H1 (cell line): ENCODE measurements around the gene NHS. TPM values are rescaled to one million over a fixed set of nuclear protein-coding genes. Genes with fewer than 3 reads are reported as not detected.

Source experiments
- CREB1 ChIP-seq: IDR thresholded peaks from 2 replicates; pipeline ENCODE4 v1.6.1; 2012; ENCODE audit warnings: inconsistent platforms
- JUN ChIP-seq: IDR thresholded peaks from 2 replicates; pipeline ENCODE4 v1.6.1; 2011; ENCODE audit warnings: low read depth, mild to moderate bottlenecking, improper control_type of control experiment, low read length
- MAX ChIP-seq: IDR thresholded peaks from 2 replicates; pipeline ENCODE4 v1.6.1; 2012; ENCODE audit warnings: inconsistent platforms
- RAD21 ChIP-seq, 2 experiments: IDR thresholded peaks in 1 of 2; conservative IDR thresholded peaks in 1 of 2; 2 replicates each; pipeline ENCODE4 v1.6.1; 2011; ENCODE audit warnings: low read depth in 2 of 2, low read length in 2 of 2, improper control_type of control experiment in 1 of 2, inconsistent platforms in 1 of 2, mild to moderate bottlenecking in 1 of 2, moderate library complexity in 1 of 2
- RFX5 ChIP-seq: IDR thresholded peaks from 2 replicates; pipeline ENCODE4 v1.6.1; 2011; ENCODE audit warnings: low read depth, low read length, improper control_type of control experiment, borderline replicate concordance
- SP1 ChIP-seq: IDR thresholded peaks from 2 replicates; pipeline ENCODE4 v1.6.1; 2011; ENCODE audit warnings: low read depth, low read length
- TBP ChIP-seq: IDR thresholded peaks from 2 replicates; pipeline ENCODE4 v1.6.1; 2011; ENCODE audit warnings: low read depth, low read length, improper control_type of control experiment
- ZNF274 ChIP-seq: IDR thresholded peaks from 2 replicates; pipeline ENCODE4 v1.7.0; 2012; ENCODE audit warnings: low read length, borderline replicate concordance; ENCODE audit errors: extremely low read depth
- polyA plus RNA-seq, 7 experiments: library from polyadenylated mRNA; depleted of rRNA in 3 of 7; stranded (reverse) in 5 of 7; unstranded in 2 of 7; fragments of >200 nt in 5 of 7; fragments of 200-250 nt in 2 of 7; gene quantifications; 1 replicate in 5 of 7; 2 replicates in 1 of 7; 4 replicates in 1 of 7; pipeline versions ENCODE4 v1.2.1 to v1.2.3, GENCODE V29; 2011 to 2013; ENCODE audit warnings: missing spikeins in 2 of 7, mixed read lengths in 2 of 7
- total RNA-seq: library from RNA; stranded (reverse); fragmentation: NEBNext Ultra II Directional; extraction: Animal tissue kit (Norgen Biotek cat#: 25700); gene quantifications from 2 replicates; pipeline ENCODE4 v1.2.1, GENCODE V29; 2021

NHS gene
- total and polyA plus RNA-seq, 2 of the 8 experiments (the other 6 are each of a cell fraction or from before 2014, with no cell fraction given): 2.2 to 6.7 TPM

- TF ChIP-seq RFX5 (no peak), CREB1 (no peak), SP1 (no peak), MAX (no peak), ZNF274 (no peak), RAD21 (IDR thresholded peaks at IDR 0.05 in 1 of 2, conservative IDR thresholded peaks at IDR 0.05 in 1 of 2; ENCODE audit: low read depth in 2 of 2, low read length in 2 of 2) (no peak), JUN (no peak), TBP (no peak)
Observed at GRCh38 chrX:17580539-17581152, 205.6 kb downstream of the NHS start (continued).
